Measurements from ENCODE around the gene IGLL5. TPM values are rescaled to one million over a fixed set of nuclear protein-coding genes. Genes with fewer than 3 reads are reported as not detected.

Gene IGLL5
- polyA plus RNA-seq, 1 donor from 2014 or later, result 195 TPM

- H3K36me3 Mint-ChIP-seq, result no peaks in the 10 kb centered on the region
- H3K27ac Mint-ChIP-seq, result no peak overlapping the region
- H3K27me3 Mint-ChIP-seq, result peaks cover 10% of the 10 kb centered on the region
- peaks cover 0 to 5% (median 3%) of the 10 kb centered on the region in 3 donors for H3K9me3 Mint-ChIP-seq
- H3K4me1 Mint-ChIP-seq, result peaks cover 16 to 20% (median 18%) of the 10 kb centered on the region in 3 donors
- peak overlapping the region in 1 of 4 donors; percentile 54 for H3K4me3 Mint-ChIP-seq
Measured at GRCh38 chr22:22872722-22873708, 14.6 kb upstream of the IGLL5 start.

- H3K9me3 Mint-ChIP-seq, result peaks cover 0 to 5% (median 3%) of the 10 kb centered on the region in 3 donors
- H3K27ac Mint-ChIP-seq, result peak overlapping the region in 1 of 3 donors; percentile 76
- peaks cover 11% of the 10 kb centered on the region for H3K27me3 Mint-ChIP-seq
- H3K4me1 Mint-ChIP-seq, result peaks cover 34 to 38% (median 35%) of the 10 kb centered on the region in 3 donors
- H3K4me3 Mint-ChIP-seq, result peak overlapping the region in 1 of 4 donors; percentile 22
- H3K36me3 Mint-ChIP-seq, result no peaks in the 10 kb centered on the region
Measured at GRCh38 chr22:22877523-22878210, 9.9 kb upstream of the IGLL5 start.

- Mint-ChIP-seq H3K9me3 (peaks cover 0 to 5% (median 3%) of the 10 kb centered on the region in 3 donors), H3K27ac (no peak overlapping the region), H3K27me3 (peaks cover 11% of the 10 kb centered on the region), H3K4me3 (no peak overlapping the region), H3K36me3 (no peaks in the 10 kb centered on the region), H3K4me1 (peaks cover 37 to 40% (median 38%) of the 10 kb centered on the region in 3 donors)
Measured at GRCh38 chr22:22878211-22878570, 9.4 kb upstream of the IGLL5 start.

GRCh38 chr22:22878801-22879674 is 8.6 kb upstream of the IGLL5 start:
- Mint-ChIP-seq H3K27ac (peak overlapping the region in 1 of 3 donors; percentile 47), H3K36me3 (no peaks in the 10 kb centered on the region), H3K27me3 (peaks cover 13% of the 10 kb centered on the region), H3K9me3 (peaks cover 0 to 5% (median 0%) of the 10 kb centered on the region in 3 donors), H3K4me1 (peaks cover 45 to 48% (median 46%) of the 10 kb centered on the region in 3 donors), H3K4me3 (peak overlapping the region in 1 of 4 donors; percentile 70)

- Mint-ChIP-seq H3K4me3 (peak overlapping the region in 1 of 4 donors; percentile 79), H3K27ac (peak overlapping the region in 1 of 3 donors; percentile 47), H3K9me3 (peaks cover 0 to 3% (median 0%) of the 10 kb centered on the region in 3 donors), H3K36me3 (no peaks in the 10 kb centered on the region), H3K4me1 (peaks cover 51 to 52% (median 52%) of the 10 kb centered on the region in 3 donors), H3K27me3 (peaks cover 13% of the 10 kb centered on the region)
Measured at GRCh38 chr22:22879675-22880155, 7.9 kb upstream of the IGLL5 start.

- H3K27me3 Mint-ChIP-seq, result peaks cover 18% of the 10 kb centered on the region
- H3K27ac Mint-ChIP-seq, result no peak overlapping the region
- peaks cover 0 to 3% (median 0%) of the 10 kb centered on the region in 3 donors for H3K9me3 Mint-ChIP-seq
- peak overlapping the region in 3 of 4 donors; percentile 23 to 87 (median 46) for H3K4me3 Mint-ChIP-seq
- H3K4me1 Mint-ChIP-seq, result peaks cover 56 to 60% (median 58%) of the 10 kb centered on the region in 3 donors
- no peaks in the 10 kb centered on the region for H3K36me3 Mint-ChIP-seq
Measured at GRCh38 chr22:22880645-22881044, 7.0 kb upstream of the IGLL5 start.

- H3K4me3 Mint-ChIP-seq, result peak overlapping the region; percentile 6 to 87 (median 49)
- peak overlapping the region in 1 of 3 donors; percentile 53 for H3K27ac Mint-ChIP-seq
- no peaks in the 10 kb centered on the region for H3K9me3 Mint-ChIP-seq
- no peaks in the 10 kb centered on the region for H3K36me3 Mint-ChIP-seq
- H3K27me3 Mint-ChIP-seq, result peaks cover 22% of the 10 kb centered on the region
- peaks cover 57 to 62% (median 60%) of the 10 kb centered on the region in 3 donors for H3K4me1 Mint-ChIP-seq
Measured at GRCh38 chr22:22881116-22882000, 6.3 kb upstream of the IGLL5 start.

- peak overlapping the region in 2 of 4 donors; percentile 6 to 52 for H3K4me3 Mint-ChIP-seq
- no peaks in the 10 kb centered on the region for H3K9me3 Mint-ChIP-seq
- H3K27ac Mint-ChIP-seq, result peak overlapping the region in 1 of 3 donors; percentile 53
- no peaks in the 10 kb centered on the region for H3K36me3 Mint-ChIP-seq
- peaks cover 59 to 67% (median 62%) of the 10 kb centered on the region in 3 donors for H3K4me1 Mint-ChIP-seq
- H3K27me3 Mint-ChIP-seq, result peaks cover 25% of the 10 kb centered on the region
Measured at GRCh38 chr22:22882033-22882717, 5.4 kb upstream of the IGLL5 start.

GRCh38 chr22:22883090-22883727 is 4.4 kb upstream of the IGLL5 start:
- Mint-ChIP-seq H3K27me3 (peaks cover 29% of the 10 kb centered on the region), H3K4me1 (peaks cover 58 to 65% (median 59%) of the 10 kb centered on the region in 3 donors), H3K9me3 (no peaks in the 10 kb centered on the region), H3K4me3 (peak overlapping the region in 1 of 4 donors; percentile 52), H3K36me3 (no peaks in the 10 kb centered on the region), H3K27ac (peak overlapping the region in 1 of 3 donors; percentile 83)

- Mint-ChIP-seq H3K9me3 (no peaks in the 10 kb centered on the region), H3K4me3 (peak overlapping the region in 3 of 4 donors; percentile 17 to 89 (median 69)), H3K27me3 (peaks cover 34% of the 10 kb centered on the region), H3K4me1 (peaks cover 60 to 66% (median 61%) of the 10 kb centered on the region in 3 donors), H3K36me3 (peaks cover 3% of the 10 kb centered on the region), H3K27ac (peak overlapping the region; percentile 46 to 95 (median 83))
Measured at GRCh38 chr22:22884010-22884887, 3.4 kb upstream of the IGLL5 start.

GRCh38 chr22:22884888-22885840 is 2.5 kb upstream of the IGLL5 start:
- Mint-ChIP-seq H3K4me3 (peak overlapping the region in 3 of 4 donors; percentile 69 to 82 (median 72)), H3K36me3 (peaks cover 3% of the 10 kb centered on the region), H3K27ac (peak overlapping the region; percentile 73 to 95 (median 83)), H3K27me3 (peaks cover 36% of the 10 kb centered on the region), H3K9me3 (no peaks in the 10 kb centered on the region), H3K4me1 (peaks cover 52 to 58% (median 57%) of the 10 kb centered on the region in 3 donors)
